Choroid plexus epithelial cell (primary cell): ENCODE results near the gene ACCSL.

ENCODE experiments used
- DNase-seq: peaks from one replicate; pipeline ENCODE4 v3.0.0-alpha.2; 2010; ENCODE audit warnings: low read depth
- H3K4me3 ChIP-seq: 2 replicates; pipeline ENCODE4 v1.5.1; 2011; ENCODE audit warnings: low read depth, mild to moderate bottlenecking, control low read depth, low read length, moderate library complexity
- CTCF ChIP-seq: conservative IDR thresholded peaks from 2 replicates; pipeline ENCODE4 v1.5.1; 2011; ENCODE audit warnings: low read depth, mild to moderate bottlenecking, control low read depth, inconsistent platforms, low read length, moderate library complexity

Gene ACCSL

GRCh38 chr11:44029977-44030911 lies 17.5 kb upstream of the ACCSL start:
- no peak for TF ChIP-seq CTCF
- peak; percentile 89 for DNase-seq
- H3K4me3 ChIP-seq: no peak overlapping the region

GRCh38 chr11:44030996-44031395 lies 16.8 kb upstream of the ACCSL start:
- no peak for DNase-seq
- no peak for TF ChIP-seq CTCF
- no peak overlapping the region for H3K4me3 ChIP-seq

GRCh38 chr11:44031549-44031948 lies 16.2 kb upstream of the ACCSL start:
- TF ChIP-seq CTCF: no peak
- no peak overlapping the region for H3K4me3 ChIP-seq
- no peak for DNase-seq

- no peak for TF ChIP-seq CTCF
- no peak overlapping the region for H3K4me3 ChIP-seq
- peak; percentile 73 for DNase-seq
These were observed 15.3 kb upstream of the ACCSL start for GRCh38 chr11:44032299-44033085.

- no peak for DNase-seq
- TF ChIP-seq CTCF: no peak
- no peak overlapping the region for H3K4me3 ChIP-seq
These were observed 14.3 kb upstream of the ACCSL start for GRCh38 chr11:44033411-44033850.

- no peak for TF ChIP-seq CTCF
- no peak for DNase-seq
- H3K4me3 ChIP-seq: no peak overlapping the region
These were observed 13.9 kb upstream of the ACCSL start for GRCh38 chr11:44033856-44034255.
